Measurements from ENCODE around the gene USO1.

USO1 gene

GRCh38 chr4:75831856-75832405 is 107.6 kb downstream of the USO1 start:
- no peak overlapping the region for H3K27ac ChIP-seq
- TF ChIP-seq ZFX (IDR thresholded peaks at IDR 0.05; ENCODE audit: borderline replicate concordance), result no peak
- no peak for TF ChIP-seq CTCF (IDR thresholded peaks at IDR 0.05)

GRCh38 chr4:75834095-75834771 is 109.9 kb downstream of the USO1 start:
- TF ChIP-seq CTCF (IDR thresholded peaks at IDR 0.05), result no peak
- TF ChIP-seq ZFX (IDR thresholded peaks at IDR 0.05; ENCODE audit: borderline replicate concordance), result no peak

GRCh38 chr4:75834772-75835154 is 110.4 kb downstream of the USO1 start:
- TF ChIP-seq CTCF (IDR thresholded peaks at IDR 0.05) (no peak), ZFX (IDR thresholded peaks at IDR 0.05; ENCODE audit: borderline replicate concordance) (no peak)
- H3K27ac ChIP-seq, result no peak overlapping the region

More at GRCh38 chr4:75834095-75834771, 109.9 kb downstream of the USO1 start:
- no peak overlapping the region for H3K27ac ChIP-seq

- H3K27ac ChIP-seq, result no peak overlapping the region
- no peak for TF ChIP-seq CTCF (IDR thresholded peaks at IDR 0.05)
Observed at GRCh38 chr4:75841641-75842520, 117.5 kb downstream of the USO1 start.

GRCh38 chr4:75843596-75843995 is 119.2 kb downstream of the USO1 start:
- H3K27ac ChIP-seq, result no peak overlapping the region
- TF ChIP-seq ZFX (IDR thresholded peaks at IDR 0.05; ENCODE audit: borderline replicate concordance) (no peak), CTCF (IDR thresholded peaks at IDR 0.05) (no peak)

GRCh38 chr4:75844151-75844662 is 119.8 kb downstream of the USO1 start:
- TF ChIP-seq CTCF (IDR thresholded peaks at IDR 0.05), result no peak
- TF ChIP-seq ZFX (IDR thresholded peaks at IDR 0.05; ENCODE audit: borderline replicate concordance), result no peak
- no peak overlapping the region for H3K27ac ChIP-seq
